GM12874 (cell line): ENCODE data around the gene CCR1.

ENCODE experiments used
- CTCF ChIP-seq: IDR thresholded peaks from 2 replicates; pipeline ENCODE4 v1.5.1; 2011; ENCODE audit warnings: low read depth, mild to moderate bottlenecking, control low read depth, low read length, moderate library complexity; ENCODE audit not compliant: insufficient read depth

The CCR1 gene

GRCh38 chr3:46221938-46222337, 13.8 kb upstream of the CCR1 start:
- no peak for TF ChIP-seq CTCF

GRCh38 chr3:46221391-46221790, 13.3 kb upstream of the CCR1 start:
- no peak for TF ChIP-seq CTCF

DNA sequence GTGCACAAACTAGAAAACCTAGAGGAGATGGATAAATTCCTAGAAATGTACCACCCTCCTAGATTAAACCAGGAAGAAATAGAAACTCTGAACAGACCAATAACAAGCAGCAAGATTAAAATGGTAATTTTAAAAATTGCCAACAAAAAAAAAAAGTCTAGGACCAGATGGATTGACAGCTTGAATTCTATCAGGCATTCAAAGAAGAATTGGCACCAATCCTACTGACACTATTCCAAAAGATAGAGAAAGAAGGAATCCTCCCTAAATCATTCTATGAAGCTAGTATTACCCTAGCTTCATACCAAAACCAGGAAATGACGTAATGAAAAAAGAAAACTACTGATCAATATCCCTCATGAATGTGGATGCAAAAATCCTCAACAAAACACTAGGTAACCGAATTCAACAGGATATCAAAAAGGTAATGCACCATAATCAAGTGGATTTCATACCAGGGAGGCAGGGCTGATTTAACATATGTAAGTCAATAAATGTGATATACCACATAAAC, 10.1 kb upstream of the CCR1 start:
- TF ChIP-seq CTCF = no peak

GRCh38 chr3:46215810-46216414, 7.8 kb upstream of the CCR1 start:
- TF ChIP-seq CTCF = no peak

GRCh38 chr3:46214751-46215352, 6.7 kb upstream of the CCR1 start:
- peak; percentile 72 for TF ChIP-seq CTCF

DNA sequence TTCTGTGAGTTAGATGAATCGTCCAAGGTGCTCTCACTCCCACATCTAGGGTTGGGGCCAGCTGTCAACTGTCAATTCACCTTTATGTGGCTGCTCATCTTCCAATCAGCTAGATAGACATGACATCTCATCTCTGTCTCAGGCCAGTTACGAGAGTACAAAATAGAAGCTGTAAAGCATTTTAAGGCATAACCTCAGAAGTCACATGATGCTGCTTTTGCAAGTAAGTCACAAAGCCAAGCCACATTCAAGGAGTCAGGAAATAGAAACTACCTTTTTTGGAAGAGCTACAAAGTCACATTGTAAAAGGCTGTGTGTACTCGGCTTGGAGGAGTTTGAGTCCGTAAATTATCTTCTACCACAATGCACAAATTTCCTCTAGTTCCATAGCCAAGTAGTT, 5.1 kb upstream of the CCR1 start:
- TF ChIP-seq CTCF = no peak

GRCh38 chr3:46212101-46212500, 4.0 kb upstream of the CCR1 start:
- TF ChIP-seq CTCF = no peak
